ENCODE data around the gene LDB2. TPM values are rescaled to one million over a fixed set of nuclear protein-coding genes. Genes with fewer than 3 reads are reported as not detected.

The LDB2 gene
- total and polyA plus RNA-seq, 2 donors (not counting 3 experiments of a cell fraction or from before 2014, with no cell fraction given) = 127 to 223 TPM

DNA sequence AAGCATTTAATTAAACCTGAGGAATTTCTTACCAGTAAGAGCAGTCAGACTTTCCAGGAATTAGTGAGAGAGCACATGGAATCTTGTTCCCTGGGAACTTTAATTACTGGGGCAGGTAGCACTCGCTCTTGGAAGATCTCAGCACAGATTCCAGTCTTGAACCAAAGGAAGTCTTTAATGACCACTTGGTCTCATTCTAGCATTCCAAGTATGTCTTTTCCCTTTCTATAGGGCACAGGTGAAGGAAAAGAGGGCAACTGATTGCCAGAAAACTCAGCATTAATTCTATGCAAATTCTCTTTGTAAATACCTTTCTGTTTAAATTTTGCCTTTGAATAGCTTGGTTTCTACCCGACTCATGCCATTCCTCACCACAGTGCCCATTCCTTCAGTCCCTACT is 236.6 kb downstream of the LDB2 start:
- CTCF ChIA-PET = interaction anchor here (1.2 kb wide), 1 partner anchor 9 kb away, joined by 3 read pairs; no protein-coding TSS in a partner anchor
- Histone ChIP-seq H3K9me1 (replicated peaks; ENCODE audit: control insufficient read depth, extremely low read depth, insufficient read depth, low read length) (no peaks in the 10 kb centered on the region), H3K9me3 (replicated peaks; ENCODE audit: control insufficient read depth, insufficient read depth, low read length) (no peaks in the 10 kb centered on the region), H3K9ac (replicated peaks; ENCODE audit: extremely low read depth, insufficient read depth, low read length) (no peak overlapping the region), H3K4me3 (replicated peaks in 1 of 3; ENCODE audit: insufficient read depth in 1 of 3, low read depth in 1 of 3, low read length in 3 of 3) (no peak overlapping the region), H2AFZ (ENCODE audit: low read depth, low read length) (no peak overlapping the region), H3K27me3 (ENCODE audit: control insufficient read depth in 2 of 2, insufficient read depth in 2 of 2, low read length in 2 of 2) (no peaks in the 10 kb centered on the region), H3K79me2 (ENCODE audit: control insufficient read depth, insufficient read depth, low read length) (no peaks in the 10 kb centered on the region), H3K4me2 (ENCODE audit: insufficient read depth, low read length) (no peak overlapping the region), H3K36me3 (ENCODE audit: control insufficient read depth in 2 of 2, extremely low read depth in 1 of 2, insufficient read depth in 2 of 2, low read length in 2 of 2) (peaks cover 5 to 6% of the 10 kb centered on the region in 2 experiments), H3K4me1 (ENCODE audit: control insufficient read depth, extremely low read depth, insufficient read depth, low read length) (no peaks in the 10 kb centered on the region), H4K20me1 (replicated peaks; ENCODE audit: control insufficient read depth, extremely low read depth, insufficient read depth, low read length) (no peaks in the 10 kb centered on the region), H3K27ac (ENCODE audit: insufficient read depth, low read depth, low read length) (no peak overlapping the region)
- POLR2A ChIA-PET = no interaction called here
- dilution Hi-C loops (cut with MboI; ENCODE audit: extremely low pct_ligation_motif_present, low sequenced_read_pairs) = no loop called here
- DNase-seq (ENCODE audit: low read depth, low spot score) (no peak), FAIRE-seq (no peak)
- BruUV-seq (replicated peaks) = no TSS peak
- TF ChIP-seq POLR2AphosphoS5 (IDR thresholded peaks at IDR 0.05; ENCODE audit: insufficient read depth, low read depth, low read length) = no peak
- TF ChIP-seq, protein P1, sequence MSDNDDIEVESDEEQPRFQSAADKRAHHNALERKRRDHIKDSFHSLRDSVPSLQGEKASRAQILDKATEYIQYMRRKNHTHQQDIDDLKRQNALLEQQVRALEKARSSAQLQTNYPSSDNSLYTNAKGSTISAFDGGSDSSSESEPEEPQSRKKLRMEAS (IDR thresholded peaks at IDR 0.05; ENCODE audit: insufficient read depth, insufficient read length) = no peak
- TF ChIP-seq FOS (IDR thresholded peaks at IDR 0.05; ENCODE audit: borderline replicate concordance, insufficient read depth, low read length) = no peak
- no peak for TF ChIP-seq EZH2 (IDR thresholded peaks at IDR 0.05; ENCODE audit: borderline replicate concordance, low read depth, low read length, severe bottlenecking)
- TF ChIP-seq, protein P2, sequence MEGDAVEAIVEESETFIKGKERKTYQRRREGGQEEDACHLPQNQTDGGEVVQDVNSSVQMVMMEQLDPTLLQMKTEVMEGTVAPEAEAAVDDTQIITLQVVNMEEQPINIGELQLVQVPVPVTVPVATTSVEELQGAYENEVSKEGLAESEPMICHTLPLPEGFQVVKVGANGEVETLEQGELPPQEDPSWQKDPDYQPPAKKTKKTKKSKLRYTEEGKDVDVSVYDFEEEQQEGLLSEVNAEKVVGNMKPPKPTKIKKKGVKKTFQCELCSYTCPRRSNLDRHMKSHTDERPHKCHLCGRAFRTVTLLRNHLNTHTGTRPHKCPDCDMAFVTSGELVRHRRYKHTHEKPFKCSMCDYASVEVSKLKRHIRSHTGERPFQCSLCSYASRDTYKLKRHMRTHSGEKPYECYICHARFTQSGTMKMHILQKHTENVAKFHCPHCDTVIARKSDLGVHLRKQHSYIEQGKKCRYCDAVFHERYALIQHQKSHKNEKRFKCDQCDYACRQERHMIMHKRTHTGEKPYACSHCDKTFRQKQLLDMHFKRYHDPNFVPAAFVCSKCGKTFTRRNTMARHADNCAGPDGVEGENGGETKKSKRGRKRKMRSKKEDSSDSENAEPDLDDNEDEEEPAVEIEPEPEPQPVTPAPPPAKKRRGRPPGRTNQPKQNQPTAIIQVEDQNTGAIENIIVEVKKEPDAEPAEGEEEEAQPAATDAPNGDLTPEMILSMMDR (IDR thresholded peaks at IDR 0.05; ENCODE audit: extremely low read depth in 1 of 2, insufficient read depth in 1 of 2, low read depth in 1 of 2, low read length in 2 of 2) = no peak
- TF ChIP-seq GATA2 (IDR thresholded peaks at IDR 0.05; ENCODE audit: insufficient read depth, insufficient read length, low read depth, low read length) = no peak
- TF ChIP-seq MYC (IDR thresholded peaks at IDR 0.05; ENCODE audit: low read depth, low read length) = no peak
- no peak for TF ChIP-seq POLR2A (IDR thresholded peaks at IDR 0.05; ENCODE audit: low read depth, low read length)
- TF ChIP-seq JUN (IDR thresholded peaks at IDR 0.05; ENCODE audit: borderline replicate concordance, insufficient read depth, insufficient read length, low read depth) = no peak
- intact Hi-C loops (cut with micrococcal nuclease) = no loop called here
